Ovary (tissue), 9 donors: ENCODE measurements around the gene NPTXR. TPM values are rescaled to one million over a fixed set of nuclear protein-coding genes. Genes with fewer than 3 reads are reported as not detected.

ENCODE experiments used
- DNase-seq, 5 donors: peaks; one replicate each; pipeline ENCODE4 v3.0.0-alpha.2; 2019 to 2020
- H3K27ac ChIP-seq, 2 donors: fragments of 200-600 bp; one replicate each; pipeline versions ENCODE4 v1.5.1 to v1.8.0; 2019 to 2022
- H3K27me3 ChIP-seq: fragments of 200-600 bp; one replicate; pipeline ENCODE4 v1.8.0; 2022
- H3K36me3 ChIP-seq: fragments of 200-600 bp; sonication (generic); one replicate; pipeline ENCODE4 v1.5.1; 2019
- H3K4me1 ChIP-seq: one replicate; pipeline ENCODE4 v1.8.1; 2013; ENCODE audit warnings: mild to moderate bottlenecking, moderate library complexity; ENCODE audit not compliant: insufficient read depth
- H3K4me3 ChIP-seq: fragments of 200-600 bp; sonication (generic); one replicate; pipeline ENCODE4 v1.5.1; 2017
- H3K9me3 ChIP-seq, 2 donors: fragments of 200-600 bp in 1 of 2; sonication (generic) in 1 of 2; one replicate each; pipeline versions ENCODE4 v1.5.1 to v1.8.1; 2013 to 2019; ENCODE audit warnings: mild to moderate bottlenecking in 1 of 2, moderate library complexity in 1 of 2
- EP300 ChIP-seq: sonication (generic); formaldehyde crosslinking; IDR thresholded peaks from one replicate; pipeline ENCODE4 v1.6.1; 2017; ENCODE audit warnings: antibody characterized with exemption
- POLR2A ChIP-seq: fragments of 450-650 bp; IDR thresholded peaks from one replicate; pipeline ENCODE4 v1.6.1; 2017; ENCODE audit warnings: antibody characterized with exemption, mild to moderate bottlenecking, moderate library complexity
- WGBS, 3 donors: extraction: QIAGEN DNeasy Blood & Tissue Kit in 1 of 3; methylation state at CpG; one replicate each; pipeline versions ENCODE4 v1.1.5 to v1.1.7; 2013 to 2017; 5-methylcytosine and 5-hydroxymethylcytosine counted together
- intact Hi-C, 4 donors: fragments of 100-400 bp; cut with DNase I; formaldehyde crosslinking; loops; one replicate each; pipeline versions ENCODE4 v1.11.0 to v1.15.1; 2022 to 2023
- polyA plus RNA-seq, 2 donors: library from polyadenylated mRNA; stranded (reverse); fragments of 200-250 nt in 1 of 2; fragments of 350-450 nt in 1 of 2; fragmentation: Illumina TruSeq in 1 of 2; extraction: RNeasy Lipid Tissue Mini Kit (QIAGEN cat#74804) in 1 of 2; gene quantifications; one replicate each; pipeline ENCODE4 v1.2.3, GENCODE V29; 2013 to 2014
- total RNA-seq, 7 donors: library from RNA; depleted of rRNA in 2 of 7; stranded (reverse); fragments of >200 nt in 2 of 7; fragmentation: NEBNext Ultra II Directional in 3 of 7; extraction: Animal tissue kit (Norgen Biotek cat#: 25700) in 3 of 7; gene quantifications; one replicate each; pipeline versions ENCODE4 v1.1.0 to v1.2.4, GENCODE V29; 2016 to 2023
- TF ChIP-seq, protein P1 (sequence below), 3 donors: fragments of 450-650 bp in 2 of 3; fragments of 200-600 bp in 1 of 3; IDR thresholded peaks; one replicate each; pipeline versions ENCODE4 v1.5.1 to v1.8.0; 2016 to 2022; ENCODE audit warnings: antibody characterized with exemption in 3 of 3, mild to moderate bottlenecking in 1 of 3
- donor health status: DM: no; HTN: no; CAD: no; lungs with moderate emphysema.
- donor health status: DM: no; HTN: no; CAD: no.
- donor health status: Bipolar disorder and iron deficiency.
- donor health status: DM: yes; HTN: yes; CAD: no.
- donor health status: DM: no; HTN: no; CAD: no.
- donor health status: DM: yes; HTN: yes; CAD: no.

Gene NPTXR
- total and polyA plus RNA-seq, 9 donors: 5.2 to 23.1 (median 14.9) TPM

DNA sequence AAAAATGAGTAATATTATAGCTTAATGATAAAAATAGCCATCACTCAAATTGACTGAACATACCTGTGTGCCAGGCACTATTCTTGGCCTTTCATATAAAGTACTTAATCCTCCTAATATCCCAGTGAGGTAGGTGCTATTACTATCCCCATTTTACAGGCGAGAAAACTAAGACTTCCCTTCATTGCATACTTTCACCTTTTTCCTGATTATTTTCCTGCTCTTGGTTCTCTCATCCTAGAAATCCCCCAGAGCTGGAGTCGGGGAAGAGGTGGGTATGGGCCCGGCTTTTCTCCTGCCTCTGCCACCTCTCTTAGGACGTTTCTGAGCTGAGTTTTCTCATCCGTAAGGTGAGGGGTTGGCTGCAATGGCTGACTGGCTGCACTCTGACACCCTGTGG lies 2.2 kb downstream of the NPTXR start:
- 83 to 87% (median 85%) methylated on average over 5 of the region's 5 CpGs for WGBS, 3 donors

DNA sequence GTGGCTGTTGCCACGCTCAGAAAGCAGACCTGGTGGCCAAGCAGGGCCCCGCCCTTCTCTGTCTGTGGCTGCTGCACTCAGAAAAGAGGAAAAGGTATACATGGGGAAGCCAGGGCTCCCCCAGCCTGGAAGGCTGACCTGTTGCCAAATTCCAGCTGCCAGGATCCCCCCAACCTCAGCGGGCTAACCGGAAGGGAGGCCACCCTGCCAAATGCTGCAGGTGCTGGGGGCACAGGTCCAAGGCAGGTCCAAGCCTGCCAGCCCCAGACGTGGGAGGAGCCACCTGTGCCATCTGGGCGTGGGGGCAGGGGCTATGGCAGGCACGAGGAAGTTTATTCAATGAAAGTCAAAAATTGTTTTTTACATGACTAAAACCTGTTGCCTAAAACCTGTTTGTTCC lies 2.6 kb downstream of the NPTXR start:
- intact Hi-C loops: loop anchor here in 3 of 4 donors (5.0 to 10.0 kb wide), 3 partner anchors 54 to 69 kb away; no protein-coding TSS in a partner anchor
- Histone ChIP-seq H3K27ac (no peak overlapping the region), H3K27me3 (no peaks in the 10 kb centered on the region), H3K4me3 (no peak overlapping the region), H3K4me1 (no peaks in the 10 kb centered on the region), H3K9me3 (no peaks in the 10 kb centered on the region), H3K36me3 (no peaks in the 10 kb centered on the region)
- WGBS, 3 donors: 61 to 63% (median 62%) methylated on average over 7 of the region's 7 CpGs
- TF ChIP-seq POLR2A: no peak
- TF ChIP-seq, protein P1, sequence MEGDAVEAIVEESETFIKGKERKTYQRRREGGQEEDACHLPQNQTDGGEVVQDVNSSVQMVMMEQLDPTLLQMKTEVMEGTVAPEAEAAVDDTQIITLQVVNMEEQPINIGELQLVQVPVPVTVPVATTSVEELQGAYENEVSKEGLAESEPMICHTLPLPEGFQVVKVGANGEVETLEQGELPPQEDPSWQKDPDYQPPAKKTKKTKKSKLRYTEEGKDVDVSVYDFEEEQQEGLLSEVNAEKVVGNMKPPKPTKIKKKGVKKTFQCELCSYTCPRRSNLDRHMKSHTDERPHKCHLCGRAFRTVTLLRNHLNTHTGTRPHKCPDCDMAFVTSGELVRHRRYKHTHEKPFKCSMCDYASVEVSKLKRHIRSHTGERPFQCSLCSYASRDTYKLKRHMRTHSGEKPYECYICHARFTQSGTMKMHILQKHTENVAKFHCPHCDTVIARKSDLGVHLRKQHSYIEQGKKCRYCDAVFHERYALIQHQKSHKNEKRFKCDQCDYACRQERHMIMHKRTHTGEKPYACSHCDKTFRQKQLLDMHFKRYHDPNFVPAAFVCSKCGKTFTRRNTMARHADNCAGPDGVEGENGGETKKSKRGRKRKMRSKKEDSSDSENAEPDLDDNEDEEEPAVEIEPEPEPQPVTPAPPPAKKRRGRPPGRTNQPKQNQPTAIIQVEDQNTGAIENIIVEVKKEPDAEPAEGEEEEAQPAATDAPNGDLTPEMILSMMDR (IDR thresholded peaks at IDR 0.05): no peak
- DNase-seq: no peak

More for the DNA sequence above, 2.2 kb downstream of the NPTXR start:
- Histone ChIP-seq H3K4me1 (no peaks in the 10 kb centered on the region), H3K9me3 (no peaks in the 10 kb centered on the region), H3K27ac (no peak overlapping the region), H3K4me3 (no peak overlapping the region), H3K27me3 (no peaks in the 10 kb centered on the region), H3K36me3 (no peaks in the 10 kb centered on the region)
- no peak for DNase-seq
- intact Hi-C loops: loop anchor here in 3 of 4 donors (5.0 to 10.0 kb wide), 3 partner anchors 54 to 69 kb away; no protein-coding TSS in a partner anchor
- TF ChIP-seq, protein P1 (IDR thresholded peaks at IDR 0.05): no peak
- no peak for TF ChIP-seq POLR2A
- no peak for TF ChIP-seq EP300

DNA sequence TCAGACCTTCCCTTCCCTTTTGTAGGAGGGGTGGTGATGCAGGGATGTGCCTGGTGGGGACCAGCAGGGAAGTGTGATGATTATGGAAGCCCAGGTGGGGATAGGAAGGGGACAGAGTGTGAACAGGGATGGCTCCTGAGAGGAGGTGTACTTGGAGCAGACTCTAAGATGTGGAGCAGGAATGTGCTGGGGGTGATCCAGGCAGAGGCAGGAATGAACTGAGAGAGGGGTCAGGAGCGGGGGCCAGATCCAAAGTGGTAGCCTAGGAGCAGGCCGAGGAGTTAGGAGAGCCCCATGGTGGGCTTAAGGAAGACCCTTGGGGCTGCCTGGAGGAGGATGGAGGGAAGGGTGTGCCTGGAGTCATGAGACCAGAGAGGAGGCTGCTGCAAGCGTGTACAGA lies 3.7 kb downstream of the NPTXR start:
- H3K4me3 ChIP-seq: no peak overlapping the region
- DNase-seq: no peak
- no peaks in the 10 kb centered on the region for H3K4me1 ChIP-seq
- H3K27ac ChIP-seq: no peak overlapping the region
- intact Hi-C loops: loop anchor here in 3 of 4 donors (5.0 to 10.0 kb wide), 3 partner anchors 53 to 68 kb away; no protein-coding TSS in a partner anchor
- TF ChIP-seq, protein P1 (IDR thresholded peaks at IDR 0.05): no peak
- no peak for TF ChIP-seq EP300
- TF ChIP-seq POLR2A: no peak
- 91 to 93% (median 92%) methylated on average over 3 of the region's 3 CpGs for WGBS, 3 donors
- no peaks in the 10 kb centered on the region for H3K27me3 ChIP-seq
- H3K36me3 ChIP-seq: no peaks in the 10 kb centered on the region
- H3K9me3 ChIP-seq: no peaks in the 10 kb centered on the region

DNA sequence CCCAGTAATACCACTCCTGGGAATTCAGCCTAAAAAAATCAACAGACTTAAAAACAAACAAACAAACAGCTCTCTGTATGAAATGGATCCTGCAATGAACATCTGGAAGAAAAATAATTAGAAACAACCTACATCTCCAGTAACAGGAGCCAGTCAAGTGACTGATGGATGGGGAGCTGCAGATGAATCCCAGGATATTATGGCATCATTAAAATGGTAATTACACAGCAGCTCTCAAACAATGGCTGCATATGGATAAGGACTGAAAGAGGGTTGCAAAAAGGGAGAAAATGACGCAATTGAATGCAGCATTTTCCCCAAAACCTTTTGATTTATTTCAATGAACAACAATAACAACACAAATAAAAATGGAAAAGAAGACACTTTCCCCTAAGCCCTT lies 4.1 kb downstream of the NPTXR start:
- Histone ChIP-seq H3K27ac (no peak overlapping the region), H3K36me3 (no peaks in the 10 kb centered on the region), H3K4me1 (no peaks in the 10 kb centered on the region), H3K27me3 (no peaks in the 10 kb centered on the region), H3K9me3 (no peaks in the 10 kb centered on the region), H3K4me3 (no peak overlapping the region)
- 92 to 97% (median 95%) methylated on average over 1 of the region's 1 CpG for whole genome bisulfite sequencing, 3 donors
- intact Hi-C loops: loop anchor here in 3 of 4 donors (5.0 to 10.0 kb wide), 3 partner anchors 52 to 67 kb away; no protein-coding TSS in a partner anchor
- TF ChIP-seq EP300 (no peak), POLR2A (no peak)
- TF ChIP-seq, protein P1 (IDR thresholded peaks at IDR 0.05): no peak
- no peak for DNase-seq
